ENCODE data around the gene GPRC5B. TPM values are rescaled to one million over a fixed set of nuclear protein-coding genes. Genes with fewer than 3 reads are reported as not detected.

The GPRC5B gene
- total RNA-seq, 2 experiments from 2014 or later: 0.18 TPM; not detected in 1

GRCh38 chr16:19886073-19886941 lies 1.7 kb upstream of the GPRC5B start:
- Mint-ChIP-seq H3K27me3 (peaks cover 31% of the 10 kb centered on the region), H3K4me1 (peaks cover 17% of the 10 kb centered on the region)
- POLR2A ChIA-PET: interaction anchor here (1.0 to 1.4 kb wide), 3 partner anchors 283 to 330 kb away, joined by 3 to 5 read pairs (median 4); no protein-coding TSS in a partner anchor

GRCh38 chr16:19885451-19886072 lies 914 bp upstream of the GPRC5B start:
- CTCF ChIA-PET: interaction anchor here (0.8 to 4.5 kb wide), 12 partner anchors 9 to 323 kb away, joined by 3 to 49 read pairs (median 4); no protein-coding TSS in a partner anchor
- no peaks in the 10 kb centered on the region for H3K9me3 Mint-ChIP-seq
- peaks cover 17% of the 10 kb centered on the region for H3K4me1 Mint-ChIP-seq
- DNase-seq: no peak
- H3K4me3 Mint-ChIP-seq: peak overlapping the region; percentile 70
- peaks cover 34% of the 10 kb centered on the region for H3K27me3 Mint-ChIP-seq
- H3K36me3 Mint-ChIP-seq (ENCODE audit: low read depth): peaks cover 2% of the 10 kb centered on the region
- H3K27ac Mint-ChIP-seq: no peak overlapping the region
- POLR2A ChIA-PET: interaction anchor here (1.4 kb wide), 1 partner anchor 284 kb away, joined by 5 read pairs; no protein-coding TSS in a partner anchor

More at GRCh38 chr16:19886073-19886941, 1.7 kb upstream of the GPRC5B start:
- Mint-ChIP-seq H3K27ac (no peak overlapping the region), H3K4me3 (peak overlapping the region; percentile 70), H3K9me3 (no peaks in the 10 kb centered on the region), H3K36me3 (ENCODE audit: low read depth) (peaks cover 2% of the 10 kb centered on the region)
- CTCF ChIA-PET: interaction anchor here (0.8 to 4.5 kb wide), 20 partner anchors 9 to 414 kb away, joined by 3 to 49 read pairs (median 5); partner anchors contain the start of genes IQCK, KNOP1 and VPS35L
- DNase-seq: peak; percentile 83

GRCh38 chr16:19883966-19884485 lies 622 bp downstream of the GPRC5B start:
- no peak overlapping the region for H3K27ac Mint-ChIP-seq
- H3K4me3 Mint-ChIP-seq: peak overlapping the region; percentile 17
- ChIA-PET CTCF (interaction anchor here (0.9 to 4.5 kb wide), 7 partner anchors 16 to 329 kb away, joined by 3 to 49 read pairs (median 3); partner anchors contain the start of gene VPS35L), POLR2A (no interaction called here)
- H3K9me3 Mint-ChIP-seq: no peaks in the 10 kb centered on the region
- H3K36me3 Mint-ChIP-seq (ENCODE audit: low read depth): peaks cover 2% of the 10 kb centered on the region
- H3K27me3 Mint-ChIP-seq: peaks cover 34% of the 10 kb centered on the region
- peaks cover 17% of the 10 kb centered on the region for H3K4me1 Mint-ChIP-seq
- no peak for DNase-seq

GRCh38 chr16:19883296-19883965 lies 1.2 kb downstream of the GPRC5B start:
- Mint-ChIP-seq H3K9me3 (no peaks in the 10 kb centered on the region), H3K27me3 (peaks cover 34% of the 10 kb centered on the region), H3K27ac (no peak overlapping the region), H3K4me3 (no peak overlapping the region), H3K36me3 (ENCODE audit: low read depth) (peaks cover 2% of the 10 kb centered on the region), H3K4me1 (peaks cover 17% of the 10 kb centered on the region)
- no peak for DNase-seq
- POLR2A ChIA-PET: no interaction called here
- CTCF ChIA-PET: interaction anchor here (1.0 to 4.5 kb wide), 3 partner anchors 17 to 282 kb away, joined by 3 to 49 read pairs (median 4); no protein-coding TSS in a partner anchor

- POLR2A ChIA-PET: no interaction called here
- no peaks in the 10 kb centered on the region for H3K9me3 Mint-ChIP-seq
- peaks cover 34% of the 10 kb centered on the region for H3K27me3 Mint-ChIP-seq
- no peak for DNase-seq
- H3K27ac Mint-ChIP-seq: no peak overlapping the region
- H3K4me1 Mint-ChIP-seq: peaks cover 17% of the 10 kb centered on the region
- CTCF ChIA-PET: interaction anchor here (1.2 kb wide), 1 partner anchor 25 kb away, joined by 3 read pairs; no protein-coding TSS in a partner anchor
- peaks cover 2% of the 10 kb centered on the region for H3K36me3 Mint-ChIP-seq (ENCODE audit: low read depth)
- no peak overlapping the region for H3K4me3 Mint-ChIP-seq
Measured at GRCh38 chr16:19882646-19883045, 2.0 kb downstream of the GPRC5B start.

- H3K4me3 Mint-ChIP-seq: no peak overlapping the region
- CTCF ChIA-PET: interaction anchor here (1.2 kb wide), 1 partner anchor 25 kb away, joined by 3 read pairs; no protein-coding TSS in a partner anchor
- H3K27ac Mint-ChIP-seq: no peak overlapping the region
- DNase-seq: no peak
- peaks cover 17% of the 10 kb centered on the region for H3K4me1 Mint-ChIP-seq
- no peaks in the 10 kb centered on the region for H3K9me3 Mint-ChIP-seq
- H3K27me3 Mint-ChIP-seq: peaks cover 34% of the 10 kb centered on the region
- POLR2A ChIA-PET: no interaction called here
- peaks cover 2% of the 10 kb centered on the region for H3K36me3 Mint-ChIP-seq (ENCODE audit: low read depth)
Measured at GRCh38 chr16:19882186-19882585, 2.5 kb downstream of the GPRC5B start.

GRCh38 chr16:19881783-19882182 lies 2.9 kb downstream of the GPRC5B start:
- no peak for DNase-seq
- Mint-ChIP-seq H3K9me3 (no peaks in the 10 kb centered on the region), H3K4me3 (no peak overlapping the region), H3K27me3 (peaks cover 34% of the 10 kb centered on the region), H3K36me3 (ENCODE audit: low read depth) (peaks cover 2% of the 10 kb centered on the region), H3K27ac (no peak overlapping the region), H3K4me1 (peaks cover 17% of the 10 kb centered on the region)
- POLR2A ChIA-PET: no interaction called here
- CTCF ChIA-PET: interaction anchor here (1.2 kb wide), 1 partner anchor 26 kb away, joined by 3 read pairs; no protein-coding TSS in a partner anchor

- no peak for DNase-seq
- Mint-ChIP-seq H3K4me3 (no peak overlapping the region), H3K27me3 (peaks cover 31% of the 10 kb centered on the region), H3K36me3 (ENCODE audit: low read depth) (peaks cover 2% of the 10 kb centered on the region), H3K9me3 (no peaks in the 10 kb centered on the region), H3K4me1 (peaks cover 11% of the 10 kb centered on the region), H3K27ac (no peak overlapping the region)
- ChIA-PET CTCF (no interaction called here), POLR2A (no interaction called here)
Measured at GRCh38 chr16:19881028-19881427, 3.6 kb downstream of the GPRC5B start.

GRCh38 chr16:19879241-19879792 lies 5.3 kb downstream of the GPRC5B start:
- Mint-ChIP-seq H3K4me3 (no peak overlapping the region), H3K27me3 (peaks cover 19% of the 10 kb centered on the region), H3K9me3 (no peaks in the 10 kb centered on the region), H3K4me1 (no peaks in the 10 kb centered on the region), H3K27ac (no peak overlapping the region), H3K36me3 (ENCODE audit: low read depth) (no peaks in the 10 kb centered on the region)
- DNase-seq: no peak
- ChIA-PET CTCF (no interaction called here), POLR2A (no interaction called here)

GRCh38 chr16:19878757-19879156 lies 5.9 kb downstream of the GPRC5B start:
- Mint-ChIP-seq H3K36me3 (ENCODE audit: low read depth) (no peaks in the 10 kb centered on the region), H3K4me1 (no peaks in the 10 kb centered on the region), H3K27me3 (peaks cover 16% of the 10 kb centered on the region), H3K9me3 (no peaks in the 10 kb centered on the region), H3K27ac (no peak overlapping the region), H3K4me3 (no peak overlapping the region)
- CTCF ChIA-PET: no interaction called here
- DNase-seq: no peak
- POLR2A ChIA-PET: no interaction called here

- Mint-ChIP-seq H3K9me3 (no peaks in the 10 kb centered on the region), H3K27ac (no peak overlapping the region), H3K27me3 (peaks cover 3% of the 10 kb centered on the region), H3K4me1 (no peaks in the 10 kb centered on the region), H3K4me3 (no peak overlapping the region), H3K36me3 (ENCODE audit: low read depth) (no peaks in the 10 kb centered on the region)
- ChIA-PET CTCF (interaction anchor here (0.9 to 1.0 kb wide), 2 partner anchors 9 to 31 kb away, joined by 3 read pairs; no protein-coding TSS in a partner anchor), POLR2A (no interaction called here)
- DNase-seq: no peak
Measured at GRCh38 chr16:19876501-19877059, 8.1 kb downstream of the GPRC5B start.

- no peaks in the 10 kb centered on the region for H3K9me3 Mint-ChIP-seq
- H3K4me3 Mint-ChIP-seq: no peak overlapping the region
- H3K27ac Mint-ChIP-seq: no peak overlapping the region
- H3K36me3 Mint-ChIP-seq (ENCODE audit: low read depth): no peaks in the 10 kb centered on the region
- CTCF ChIA-PET: interaction anchor here (1.0 kb wide), 1 partner anchor 32 kb away, joined by 3 read pairs; no protein-coding TSS in a partner anchor
- no peaks in the 10 kb centered on the region for H3K4me1 Mint-ChIP-seq
- no peak for DNase-seq
- POLR2A ChIA-PET: no interaction called here
- H3K27me3 Mint-ChIP-seq: peaks cover under 1% of the 10 kb centered on the region
Measured at GRCh38 chr16:19875900-19876299, 8.7 kb downstream of the GPRC5B start.

All from activated CD4-positive, alpha-beta memory T cell treated with anti-CD3 and anti-CD28 coated beads, Interleukin-2, amount 10 ng/mL, durations not matched to agents 7 days and 5 days (primary cell).